Measurements from ENCODE around the gene RNF220. TPM values are rescaled to one million over a fixed set of nuclear protein-coding genes. Genes with fewer than 3 reads are reported as not detected.

The RNF220 gene
- total and polyA plus RNA-seq, 2 donors (not counting 3 experiments of a cell fraction or from before 2014, with no cell fraction given), result 62.7 to 66.6 TPM

GRCh38 chr1:44503625-44504024, 98.6 kb downstream of the RNF220 start:
- ChIA-PET CTCF (interaction anchor here (8.2 kb wide), 1 partner anchor 125 kb away, joined by 184 read pairs; no protein-coding TSS in a partner anchor), POLR2A (no interaction called here)
- dilution Hi-C loops (cut with MboI; ENCODE audit: extremely low pct_ligation_motif_present, low sequenced_read_pairs) (no loop called here), intact Hi-C loops (cut with micrococcal nuclease) (no loop called here)
- Histone ChIP-seq H2AFZ (ENCODE audit: low read depth, low read length) (no peak overlapping the region), H3K4me1 (ENCODE audit: control insufficient read depth, extremely low read depth, insufficient read depth, low read length) (no peaks in the 10 kb centered on the region), H3K27me3 (ENCODE audit: control insufficient read depth in 2 of 2, insufficient read depth in 2 of 2, low read length in 2 of 2) (peaks cover 21 to 24% of the 10 kb centered on the region in 2 experiments), H3K9me1 (replicated peaks; ENCODE audit: control insufficient read depth, extremely low read depth, insufficient read depth, low read length) (no peaks in the 10 kb centered on the region), H3K9ac (replicated peaks; ENCODE audit: extremely low read depth, insufficient read depth, low read length) (no peak overlapping the region), H3K36me3 (ENCODE audit: control insufficient read depth in 2 of 2, extremely low read depth in 1 of 2, insufficient read depth in 2 of 2, low read length in 2 of 2) (no peaks in the 10 kb centered on the region), H3K9me3 (replicated peaks; ENCODE audit: control insufficient read depth, insufficient read depth, low read length) (no peaks in the 10 kb centered on the region), H3K4me2 (ENCODE audit: insufficient read depth, low read length) (no peak overlapping the region), H3K4me3 (replicated peaks in 1 of 3; ENCODE audit: insufficient read depth in 1 of 3, low read depth in 1 of 3, low read length in 3 of 3) (no peak overlapping the region), H3K79me2 (ENCODE audit: control insufficient read depth, insufficient read depth, low read length) (no peaks in the 10 kb centered on the region), H3K27ac (ENCODE audit: insufficient read depth, low read depth, low read length) (no peak overlapping the region), H4K20me1 (replicated peaks; ENCODE audit: control insufficient read depth, extremely low read depth, insufficient read depth, low read length) (no peaks in the 10 kb centered on the region)
- FAIRE-seq (no peak), DNase-seq (ENCODE audit: low read depth, low spot score) (no peak)
- no TSS peak for BruUV-seq (replicated peaks)
- TF ChIP-seq POLR2A (IDR thresholded peaks at IDR 0.05; ENCODE audit: low read depth, low read length) (no peak), POLR2AphosphoS5 (IDR thresholded peaks at IDR 0.05; ENCODE audit: insufficient read depth, low read depth, low read length) (no peak), GATA2 (IDR thresholded peaks at IDR 0.05; ENCODE audit: insufficient read depth, insufficient read length, low read depth, low read length) (no peak), MAX (IDR thresholded peaks at IDR 0.05; ENCODE audit: insufficient read depth, insufficient read length) (no peak), MYC (IDR thresholded peaks at IDR 0.05; ENCODE audit: low read depth, low read length) (no peak), CTCF (IDR thresholded peaks at IDR 0.05; ENCODE audit: extremely low read depth in 1 of 2, insufficient read depth in 1 of 2, low read depth in 1 of 2, low read length in 2 of 2) (no peak), EZH2 (IDR thresholded peaks at IDR 0.05; ENCODE audit: borderline replicate concordance, low read depth, low read length, severe bottlenecking) (no peak), FOS (IDR thresholded peaks at IDR 0.05; ENCODE audit: borderline replicate concordance, insufficient read depth, low read length) (no peak), JUN (IDR thresholded peaks at IDR 0.05; ENCODE audit: borderline replicate concordance, insufficient read depth, insufficient read length, low read depth) (no peak)
